Kidney tubule cell (primary cell): ENCODE data around the gene SEC61A1.

Experiments
- DNase-seq: peaks from one replicate; pipeline ENCODE4 v3.0.0-alpha.2; 2018; ENCODE audit warnings: low spot score

SEC61A1 gene

GRCh38 chr3:128060473-128061381, 8.5 kb downstream of the SEC61A1 start:
- DNase-seq: peak; percentile 30

- no peak for DNase-seq
These were observed 10.0 kb downstream of the SEC61A1 start for GRCh38 chr3:128062033-128062745.

- no peak for DNase-seq
These were observed 11.6 kb downstream of the SEC61A1 start for GRCh38 chr3:128063865-128064264.

- DNase-seq: no peak
These were observed 12.7 kb downstream of the SEC61A1 start for GRCh38 chr3:128064962-128065361.

- DNase-seq: no peak
These were observed 13.9 kb downstream of the SEC61A1 start for GRCh38 chr3:128066114-128066513.

GRCh38 chr3:128066676-128067075, 14.4 kb downstream of the SEC61A1 start:
- no peak for DNase-seq

- DNase-seq: no peak
These were observed 15.3 kb downstream of the SEC61A1 start for GRCh38 chr3:128067489-128067888.

- DNase-seq: peak; percentile 55
These were observed 16.0 kb downstream of the SEC61A1 start for GRCh38 chr3:128068156-128068620.

- DNase-seq: no peak
These were observed 17.0 kb downstream of the SEC61A1 start for GRCh38 chr3:128069271-128069670.

GRCh38 chr3:128070898-128071591, 18.8 kb downstream of the SEC61A1 start:
- DNase-seq: no peak

GRCh38 chr3:128071771-128072453, 19.7 kb downstream of the SEC61A1 start:
- no peak for DNase-seq

- no peak for DNase-seq
These were observed 20.4 kb downstream of the SEC61A1 start for GRCh38 chr3:128072454-128073184.

- no peak for DNase-seq
These were observed 21.0 kb downstream of the SEC61A1 start for GRCh38 chr3:128073185-128073725.

GRCh38 chr3:128073807-128074206, 21.6 kb downstream of the SEC61A1 start:
- DNase-seq: no peak

GRCh38 chr3:128074851-128075521, 22.7 kb downstream of the SEC61A1 start:
- no peak for DNase-seq

- DNase-seq: peak; percentile 84
These were observed 23.6 kb downstream of the SEC61A1 start for GRCh38 chr3:128075522-128076482.

GRCh38 chr3:128076483-128077201, 24.4 kb downstream of the SEC61A1 start:
- no peak for DNase-seq

GRCh38 chr3:128077202-128077624, 25.0 kb downstream of the SEC61A1 start:
- DNase-seq: no peak
